ENCODE measurements around the gene AIF1L. TPM values are rescaled to one million over a fixed set of nuclear protein-coding genes. Genes with fewer than 3 reads are reported as not detected.

AIF1L gene
- total RNA-seq, 1 experiment from 2014 or later: 5.6 TPM

GRCh38 chr9:131087354-131087893 is 8.9 kb upstream of the AIF1L start:
- CTCF ChIA-PET: no interaction called here
- no peaks in the 10 kb centered on the region for H3K9me3 ChIP-seq (ENCODE audit: low read depth, low read length, poor library complexity, severe bottlenecking)
- no peak for DNase-seq (ENCODE audit: low spot score)
- POLR2A ChIA-PET (ENCODE audit: low non-redundant PET): no interaction called here
- H3K36me3 ChIP-seq (ENCODE audit: insufficient read depth, low read length, poor library complexity, severe bottlenecking): no peaks in the 10 kb centered on the region
- BruUV-seq (replicated peaks): no TSS peak
- H3K4me1 ChIP-seq (ENCODE audit: insufficient read depth, low read length, poor library complexity, severe bottlenecking): no peaks in the 10 kb centered on the region
- no peak overlapping the region for H3K4me3 ChIP-seq (ENCODE audit: low read depth, low read length, poor library complexity, severe bottlenecking)
- no peak overlapping the region for H3K27ac ChIP-seq (ENCODE audit: low read depth, low read length, poor library complexity, severe bottlenecking)
- TF ChIP-seq, protein P1, sequence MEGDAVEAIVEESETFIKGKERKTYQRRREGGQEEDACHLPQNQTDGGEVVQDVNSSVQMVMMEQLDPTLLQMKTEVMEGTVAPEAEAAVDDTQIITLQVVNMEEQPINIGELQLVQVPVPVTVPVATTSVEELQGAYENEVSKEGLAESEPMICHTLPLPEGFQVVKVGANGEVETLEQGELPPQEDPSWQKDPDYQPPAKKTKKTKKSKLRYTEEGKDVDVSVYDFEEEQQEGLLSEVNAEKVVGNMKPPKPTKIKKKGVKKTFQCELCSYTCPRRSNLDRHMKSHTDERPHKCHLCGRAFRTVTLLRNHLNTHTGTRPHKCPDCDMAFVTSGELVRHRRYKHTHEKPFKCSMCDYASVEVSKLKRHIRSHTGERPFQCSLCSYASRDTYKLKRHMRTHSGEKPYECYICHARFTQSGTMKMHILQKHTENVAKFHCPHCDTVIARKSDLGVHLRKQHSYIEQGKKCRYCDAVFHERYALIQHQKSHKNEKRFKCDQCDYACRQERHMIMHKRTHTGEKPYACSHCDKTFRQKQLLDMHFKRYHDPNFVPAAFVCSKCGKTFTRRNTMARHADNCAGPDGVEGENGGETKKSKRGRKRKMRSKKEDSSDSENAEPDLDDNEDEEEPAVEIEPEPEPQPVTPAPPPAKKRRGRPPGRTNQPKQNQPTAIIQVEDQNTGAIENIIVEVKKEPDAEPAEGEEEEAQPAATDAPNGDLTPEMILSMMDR (conservative IDR thresholded peaks at IDR 0.05; ENCODE audit: low read depth, low read length): no peak
- intact Hi-C loops (cut with micrococcal nuclease; ENCODE audit: unreplicated experiment): no loop called here
- peaks cover 7% of the 10 kb centered on the region for H3K27me3 ChIP-seq (replicated peaks; ENCODE audit: insufficient read depth, low read depth, low read length, poor library complexity)

DNA sequence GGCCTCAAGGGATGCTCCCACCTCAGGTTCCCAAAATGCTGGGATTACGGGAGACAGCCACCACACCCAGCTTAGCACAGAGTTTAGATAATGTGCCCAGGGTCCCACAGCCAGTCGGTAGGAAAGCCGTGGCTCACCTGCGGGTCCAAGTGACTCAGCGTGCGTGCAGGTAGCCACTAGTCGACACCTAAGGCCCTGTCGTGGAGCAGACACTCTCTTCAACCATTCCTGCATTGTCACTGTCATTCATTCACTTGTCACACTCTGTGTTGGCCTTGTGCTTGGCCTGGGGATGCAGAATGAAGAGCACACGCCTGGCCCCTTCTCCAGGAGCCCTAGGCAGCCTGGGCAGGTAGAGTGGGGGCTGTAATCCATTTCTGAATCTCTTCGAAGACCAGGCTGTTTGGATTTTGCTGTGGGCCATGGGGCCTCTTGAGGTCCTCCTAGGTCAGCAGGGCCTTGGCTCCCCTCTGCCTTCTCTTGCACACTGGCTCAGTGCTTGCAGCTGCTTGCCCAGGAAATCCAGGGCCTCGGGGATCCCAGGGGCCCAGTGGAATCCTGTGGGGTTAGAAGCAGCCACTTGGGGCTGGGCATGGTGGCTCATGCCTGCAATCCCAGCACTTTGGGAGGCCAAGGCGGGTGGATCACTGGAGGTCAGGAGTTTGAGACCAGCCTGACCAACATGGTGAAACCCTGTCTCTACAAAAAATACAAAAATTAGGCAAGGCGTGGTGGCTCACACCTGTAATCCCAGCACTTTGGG is 6.1 kb upstream of the AIF1L start:
- H3K9me3 ChIP-seq (ENCODE audit: low read depth, low read length, poor library complexity, severe bottlenecking): no peaks in the 10 kb centered on the region
- DNase-seq (ENCODE audit: low spot score): no peak
- CTCF ChIA-PET: no interaction called here
- intact Hi-C loops (cut with micrococcal nuclease; ENCODE audit: unreplicated experiment): no loop called here
- H3K27me3 ChIP-seq (replicated peaks; ENCODE audit: insufficient read depth, low read depth, low read length, poor library complexity): no peaks in the 10 kb centered on the region
- TF ChIP-seq EZH2 (IDR thresholded peaks at IDR 0.05; ENCODE audit: borderline replicate concordance, low read depth, low read length, poor library complexity, severe bottlenecking): no peak
- TF ChIP-seq, protein P1 (conservative IDR thresholded peaks at IDR 0.05; ENCODE audit: low read depth, low read length): no peak
- POLR2A ChIA-PET (ENCODE audit: low non-redundant PET): no interaction called here
- no peaks in the 10 kb centered on the region for H3K36me3 ChIP-seq (ENCODE audit: insufficient read depth, low read length, poor library complexity, severe bottlenecking)
- H3K4me1 ChIP-seq (ENCODE audit: insufficient read depth, low read length, poor library complexity, severe bottlenecking): no peaks in the 10 kb centered on the region
- no peak overlapping the region for H3K27ac ChIP-seq (ENCODE audit: low read depth, low read length, poor library complexity, severe bottlenecking)
- no peak overlapping the region for H3K4me3 ChIP-seq (ENCODE audit: low read depth, low read length, poor library complexity, severe bottlenecking)
- BruUV-seq (replicated peaks): no TSS peak

DNA sequence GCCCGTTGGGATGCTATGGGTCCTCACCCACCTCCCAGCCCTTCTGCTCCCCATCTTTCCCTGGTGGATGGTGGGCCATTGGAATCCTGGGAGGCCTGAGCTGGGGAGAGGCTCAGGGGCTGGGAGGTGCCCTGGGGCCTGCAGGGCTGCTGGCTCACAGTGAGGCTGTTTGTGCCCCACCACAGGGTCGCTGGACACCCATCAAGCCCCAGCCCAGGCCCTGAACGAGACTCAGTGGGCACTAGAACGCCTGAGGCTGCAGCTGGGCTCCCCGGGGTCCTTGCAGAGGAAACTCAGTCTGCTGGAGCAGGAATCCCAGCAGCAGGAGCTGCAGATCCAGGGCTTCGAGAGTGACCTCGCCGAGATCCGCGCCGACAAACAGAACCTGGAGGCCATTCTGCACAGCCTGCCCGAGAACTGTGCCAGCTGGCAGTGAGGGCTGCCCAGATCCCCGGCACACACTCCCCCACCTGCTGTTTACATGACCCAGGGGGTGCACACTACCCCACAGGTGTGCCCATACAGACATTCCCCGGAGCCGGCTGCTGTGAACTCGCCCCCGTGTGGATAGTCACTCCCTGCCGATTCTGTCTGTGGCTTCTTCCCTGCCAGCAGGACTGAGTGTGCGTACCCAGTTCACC is 4.9 kb upstream of the AIF1L start:
- DNase-seq (ENCODE audit: low spot score): no peak
- Histone ChIP-seq H3K36me3 (ENCODE audit: insufficient read depth, low read length, poor library complexity, severe bottlenecking) (no peaks in the 10 kb centered on the region), H3K27me3 (replicated peaks; ENCODE audit: insufficient read depth, low read depth, low read length, poor library complexity) (peaks cover 7% of the 10 kb centered on the region), H3K4me3 (ENCODE audit: low read depth, low read length, poor library complexity, severe bottlenecking) (no peak overlapping the region), H3K4me1 (ENCODE audit: insufficient read depth, low read length, poor library complexity, severe bottlenecking) (no peaks in the 10 kb centered on the region), H3K9me3 (ENCODE audit: low read depth, low read length, poor library complexity, severe bottlenecking) (no peaks in the 10 kb centered on the region), H3K27ac (ENCODE audit: low read depth, low read length, poor library complexity, severe bottlenecking) (no peak overlapping the region)
- no TSS peak for BruUV-seq (replicated peaks)
- intact Hi-C loops (cut with micrococcal nuclease; ENCODE audit: unreplicated experiment): no loop called here
- CTCF ChIA-PET: no interaction called here
- TF ChIP-seq, protein P1 (conservative IDR thresholded peaks at IDR 0.05; ENCODE audit: low read depth, low read length): no peak
- TF ChIP-seq EZH2 (IDR thresholded peaks at IDR 0.05; ENCODE audit: borderline replicate concordance, low read depth, low read length, poor library complexity, severe bottlenecking): no peak
- POLR2A ChIA-PET (ENCODE audit: low non-redundant PET): no interaction called here

Measured in A673 (cell line).